H54 (cell line): ENCODE measurements around the gene PI4KA.
"Not testable (repeated sequence)": the region's sequence is repeated elsewhere in the genome, so short reads cannot be mapped to it uniquely, and the experiment has no call there.

Experiments used
- DNase-seq: peaks from one replicate; pipeline ENCODE4 v3.0.0; 2011; ENCODE audit warnings: low spot score, mixed read lengths; ENCODE audit not compliant: insufficient read length
- FAIRE-seq: peaks from 3 replicates; lab custom pipeline; 2011; peaks lifted over from hg19 to GRCh38; lab: Jason Lieb, UNC
- POLR2A ChIP-seq: IDR thresholded peaks from 2 replicates; pipeline ENCODE4 v1.6.1; 2011; ENCODE audit warnings: low read depth, mild to moderate bottlenecking, low read length

PI4KA gene

DNA sequence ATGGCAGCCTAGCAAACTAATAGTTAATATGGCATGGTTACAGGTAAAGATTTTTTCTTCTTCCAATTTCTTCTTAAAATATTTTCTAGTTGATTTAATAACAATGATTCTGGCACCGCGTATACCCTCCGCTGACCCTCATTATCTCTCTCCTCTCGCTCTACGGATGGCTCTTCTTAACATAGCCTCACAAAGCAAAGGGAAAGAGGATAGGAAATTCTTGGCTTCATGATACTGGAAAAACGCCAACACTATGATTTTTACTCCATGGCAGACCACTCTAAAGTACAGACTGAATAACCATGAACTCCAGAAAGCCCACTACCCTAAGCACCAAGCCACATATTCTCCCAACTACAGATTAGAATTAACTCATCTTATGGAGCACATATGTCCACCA, 6.1 kb downstream of the PI4KA start:
- no peak for DNase-seq
- FAIRE-seq, result no peak
- TF ChIP-seq POLR2A, result no peak

DNA sequence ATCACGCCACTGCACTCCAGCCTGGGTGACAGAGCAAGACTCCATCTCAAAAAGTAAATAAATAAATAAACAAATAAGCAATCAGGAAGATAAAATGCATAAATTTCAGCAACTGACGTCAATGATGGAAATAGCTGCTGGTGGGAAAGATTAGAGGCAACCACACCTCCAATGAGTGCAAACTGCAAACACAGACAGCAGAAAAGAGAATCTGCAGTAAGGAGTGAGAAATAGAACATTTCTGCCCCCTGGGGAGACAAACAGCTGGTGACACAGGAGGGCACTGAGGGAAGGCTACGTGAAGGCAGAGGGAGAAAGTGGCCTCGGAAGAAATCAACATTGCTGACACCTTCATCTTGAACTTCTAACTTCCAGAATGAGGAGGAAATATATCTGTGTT, 6.5 kb downstream of the PI4KA start:
- TF ChIP-seq POLR2A, result no peak
- no peak for DNase-seq
- FAIRE-seq, result no peak

- TF ChIP-seq POLR2A, result no peak
- FAIRE-seq (no peak), DNase-seq (no peak)
These were observed 11.2 kb downstream of the PI4KA start for GRCh38 chr22:20847318-20847822.

DNA sequence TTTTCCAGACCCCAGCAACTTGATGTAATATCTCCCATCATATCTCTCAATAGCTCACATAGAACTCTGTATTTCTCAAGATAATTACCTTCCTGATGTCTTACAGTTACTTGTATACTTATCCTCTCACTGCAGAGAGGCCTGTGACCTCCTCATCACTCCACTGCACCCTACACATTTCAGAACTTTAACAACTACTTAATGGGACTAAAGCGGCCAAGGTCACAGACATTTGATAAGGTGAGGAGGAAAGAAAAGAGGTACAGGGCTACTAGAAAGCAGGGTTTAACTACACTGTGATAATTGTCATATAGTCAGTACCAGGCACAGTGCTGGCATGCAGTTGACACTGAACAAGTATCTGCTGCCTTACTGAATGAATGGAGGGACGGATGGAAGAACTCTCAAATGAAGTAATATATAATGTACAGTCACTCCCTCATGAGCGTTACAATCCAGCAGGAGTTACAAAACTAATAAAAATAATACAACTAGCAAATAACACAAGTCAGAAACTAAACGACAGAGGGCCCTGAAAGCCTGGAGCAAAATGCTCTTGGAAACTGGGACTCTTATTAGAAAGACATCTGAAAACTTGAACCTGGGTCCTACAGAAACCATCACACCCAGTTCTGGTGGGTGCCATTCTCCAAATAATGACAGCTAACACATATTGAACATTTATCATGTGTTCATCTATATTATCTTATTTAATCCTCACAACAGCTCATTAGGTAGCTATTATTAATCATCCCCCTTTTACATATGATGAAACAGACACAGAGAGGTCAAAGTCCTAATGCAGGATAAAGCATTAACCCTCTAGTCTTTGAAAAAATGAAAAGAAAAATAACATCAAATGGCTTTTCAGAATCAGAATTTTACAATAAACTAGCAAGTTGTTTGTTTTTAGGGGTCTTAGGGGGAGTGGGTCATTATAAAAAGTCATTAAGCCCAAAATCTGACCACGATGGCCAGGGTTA, 14.3 kb downstream of the PI4KA start:
- FAIRE-seq, result no peak
- no peak for TF ChIP-seq POLR2A
- no peak for DNase-seq

GRCh38 chr22:20843501-20843900, 15.1 kb downstream of the PI4KA start:
- DNase-seq (no peak), FAIRE-seq (no peak)
- no peak for TF ChIP-seq POLR2A

- DNase-seq (no peak), FAIRE-seq (no peak)
- TF ChIP-seq POLR2A, result no peak
These were observed 17.8 kb downstream of the PI4KA start for GRCh38 chr22:20840646-20841371.

- DNase-seq (no peak), FAIRE-seq (no peak)
- TF ChIP-seq POLR2A, result no peak
These were observed 18.6 kb downstream of the PI4KA start for GRCh38 chr22:20839837-20840645.

GRCh38 chr22:20839354-20839753, 19.3 kb downstream of the PI4KA start:
- FAIRE-seq, DNase-seq: not testable (repeated sequence)

GRCh38 chr22:20836987-20837823, 21.4 kb downstream of the PI4KA start:
- TF ChIP-seq POLR2A, result no peak
- DNase-seq (no peak), FAIRE-seq (no peak)

- FAIRE-seq (no peak), DNase-seq (no peak)
- TF ChIP-seq POLR2A, result no peak
These were observed 23.9 kb downstream of the PI4KA start for GRCh38 chr22:20834725-20835124.

- FAIRE-seq (no peak), DNase-seq (no peak)
- TF ChIP-seq POLR2A, result no peak
These were observed 24.4 kb downstream of the PI4KA start for GRCh38 chr22:20834206-20834605.

GRCh38 chr22:20833225-20833665, 25.4 kb downstream of the PI4KA start:
- FAIRE-seq, result no peak
- no peak for DNase-seq
- no peak for TF ChIP-seq POLR2A
